D721Med (cell line): Measurements from ENCODE around the gene DNM2.
A peak's percentile ranks its signal among the peaks of the same experiment; 100 is the strongest.

ENCODE experiments used
- DNase-seq: peaks from one replicate; pipeline ENCODE4 v3.0.0; 2011; ENCODE audit warnings: low spot score; ENCODE audit not compliant: insufficient read length
- FAIRE-seq: peaks from 2 replicates; lab custom pipeline; 2011; peaks lifted over from hg19 to GRCh38; lab: Jason Lieb, UNC
- CTCF ChIP-seq: IDR thresholded peaks from 2 replicates; pipeline ENCODE4 v1.5.1; 2012; ENCODE audit warnings: mild to moderate bottlenecking, control low read depth; ENCODE audit not compliant: insufficient read depth; ENCODE audit errors: missing control alignments

DNM2 gene

GRCh38 chr19:10797078-10797477 lies 79.2 kb downstream of the DNM2 start:
- TF ChIP-seq CTCF = no peak
- FAIRE-seq (no peak), DNase-seq (no peak)

GRCh38 chr19:10797541-10798256 lies 79.8 kb downstream of the DNM2 start:
- FAIRE-seq (no peak), DNase-seq (no peak)
- TF ChIP-seq CTCF = no peak

- no peak for TF ChIP-seq CTCF
- FAIRE-seq (no peak), DNase-seq (no peak)
Observed at GRCh38 chr19:10800488-10800887, 82.6 kb downstream of the DNM2 start.

GRCh38 chr19:10802479-10802878 lies 84.6 kb downstream of the DNM2 start:
- FAIRE-seq = no peak
- DNase-seq = no peak
- no peak for TF ChIP-seq CTCF

GRCh38 chr19:10803252-10803651 lies 85.4 kb downstream of the DNM2 start:
- FAIRE-seq = no peak

GRCh38 chr19:10805065-10805757 lies 87.3 kb downstream of the DNM2 start:
- FAIRE-seq = no peak
- no peak for DNase-seq
- TF ChIP-seq CTCF = no peak

More at GRCh38 chr19:10803252-10803651, 85.4 kb downstream of the DNM2 start:
- TF ChIP-seq CTCF = no peak
- no peak for DNase-seq

GRCh38 chr19:10805758-10806247 lies 87.9 kb downstream of the DNM2 start:
- no peak for FAIRE-seq
- no peak for TF ChIP-seq CTCF
- DNase-seq = peak; percentile 55
